HG02981 (cell line): ENCODE results near the gene PHLDA2.

Experiments
- ATAC-seq: cut with Tn5 transposase; IDR thresholded peaks from one replicate; pipeline ENCODE4 v1.9.1; 2021; ENCODE audit warnings: mild to moderate bottlenecking, moderate library complexity; ENCODE audit not compliant: unreplicated experiment

Gene PHLDA2

GRCh38 chr11:2928605-2929530 lies at the start of gene PHLDA2:
TSS of gene PHLDA2 (minus strand) at chr11:2929420. CDS start at chr11:2929364, 56 bp downstream.
- ATAC-seq, result no peak

GRCh38 chr11:2977113-2977512 lies 47.9 kb upstream of the PHLDA2 start:
- ATAC-seq, result no peak

- no peak for ATAC-seq
Measured at GRCh38 chr11:2976294-2977063, 47.3 kb upstream of the PHLDA2 start.

- ATAC-seq, result no peak
Measured at GRCh38 chr11:2975594-2975993, 46.4 kb upstream of the PHLDA2 start.

GRCh38 chr11:2974272-2974671 lies 45.1 kb upstream of the PHLDA2 start:
- ATAC-seq, result no peak

- ATAC-seq, result no peak
Measured at GRCh38 chr11:2968341-2968900, 39.2 kb upstream of the PHLDA2 start.

- no peak for ATAC-seq
Measured at GRCh38 chr11:2964782-2965181, 35.6 kb upstream of the PHLDA2 start.

- ATAC-seq, result no peak
Measured at GRCh38 chr11:2963761-2964160, 34.5 kb upstream of the PHLDA2 start.

- ATAC-seq, result no peak
Measured at GRCh38 chr11:2963112-2963754, 34.0 kb upstream of the PHLDA2 start.

- no peak for ATAC-seq
Measured at GRCh38 chr11:2961080-2961479, 31.9 kb upstream of the PHLDA2 start.

GRCh38 chr11:2960139-2960538 lies 30.9 kb upstream of the PHLDA2 start:
- no peak for ATAC-seq

- ATAC-seq, result no peak
Measured at GRCh38 chr11:2958251-2958650, 29.0 kb upstream of the PHLDA2 start.

- ATAC-seq, result no peak
Measured at GRCh38 chr11:2955906-2956476, 26.8 kb upstream of the PHLDA2 start.

- no peak for ATAC-seq
Measured at GRCh38 chr11:2954263-2954662, 25.0 kb upstream of the PHLDA2 start.

- no peak for ATAC-seq
Measured at GRCh38 chr11:2952290-2952689, 23.1 kb upstream of the PHLDA2 start.

- ATAC-seq, result no peak
Measured at GRCh38 chr11:2951231-2952110, 22.3 kb upstream of the PHLDA2 start.

- no peak for ATAC-seq
Measured at GRCh38 chr11:2950825-2951224, 21.6 kb upstream of the PHLDA2 start.

GRCh38 chr11:2949920-2950319 lies 20.7 kb upstream of the PHLDA2 start:
- ATAC-seq, result no peak

GRCh38 chr11:2947744-2948143 lies 18.5 kb upstream of the PHLDA2 start:
- no peak for ATAC-seq

- no peak for ATAC-seq
Measured at GRCh38 chr11:2945757-2946287, 16.6 kb upstream of the PHLDA2 start.
